ENCODE results near the gene PAK1. TPM values are rescaled to one million over a fixed set of nuclear protein-coding genes. Genes with fewer than 3 reads are reported as not detected.

The PAK1 gene
- total and polyA plus RNA-seq, 2 donors (not counting 3 experiments of a cell fraction or from before 2014, with no cell fraction given), result 5.6 to 12.9 TPM

GRCh38 chr11:77361184-77361583 is 112.7 kb downstream of the PAK1 start:
- dilution Hi-C loops (cut with MboI; ENCODE audit: extremely low pct_ligation_motif_present, low sequenced_read_pairs), result no loop called here
- DNase-seq (ENCODE audit: low read depth, low spot score) (no peak), FAIRE-seq (no peak)
- no peak for TF ChIP-seq FOS (IDR thresholded peaks at IDR 0.05; ENCODE audit: borderline replicate concordance, insufficient read depth, low read length)
- no TSS peak for BruUV-seq (replicated peaks)
- H4K20me1 ChIP-seq (replicated peaks; ENCODE audit: control insufficient read depth, extremely low read depth, insufficient read depth, low read length), result no peaks in the 10 kb centered on the region
- CTCF ChIA-PET, result interaction anchor here (1.3 kb wide), 1 partner anchor 9 kb away, joined by 3 read pairs; no protein-coding TSS in a partner anchor
- no peaks in the 10 kb centered on the region for H3K9me3 ChIP-seq (replicated peaks; ENCODE audit: control insufficient read depth, insufficient read depth, low read length)
- no peaks in the 10 kb centered on the region for H3K9me1 ChIP-seq (replicated peaks; ENCODE audit: control insufficient read depth, extremely low read depth, insufficient read depth, low read length)
- no peak overlapping the region for H3K4me3 ChIP-seq (replicated peaks in 1 of 3; ENCODE audit: insufficient read depth in 1 of 3, low read depth in 1 of 3, low read length in 3 of 3)
- no peaks in the 10 kb centered on the region for H3K79me2 ChIP-seq (ENCODE audit: control insufficient read depth, insufficient read depth, low read length)
- no peak overlapping the region for H2AFZ ChIP-seq (ENCODE audit: low read depth, low read length)
- H3K36me3 ChIP-seq (ENCODE audit: control insufficient read depth in 2 of 2, extremely low read depth in 1 of 2, insufficient read depth in 2 of 2, low read length in 2 of 2), result no peaks in the 10 kb centered on the region
- H3K27ac ChIP-seq (ENCODE audit: insufficient read depth, low read depth, low read length), result no peak overlapping the region
- H3K4me1 ChIP-seq (ENCODE audit: control insufficient read depth, extremely low read depth, insufficient read depth, low read length), result no peaks in the 10 kb centered on the region
- H3K4me2 ChIP-seq (ENCODE audit: insufficient read depth, low read length), result no peak overlapping the region
- no peak overlapping the region for H3K9ac ChIP-seq (replicated peaks; ENCODE audit: extremely low read depth, insufficient read depth, low read length)
- POLR2A ChIA-PET, result no interaction called here
- H3K27me3 ChIP-seq (ENCODE audit: control insufficient read depth in 2 of 2, insufficient read depth in 2 of 2, low read length in 2 of 2), result no peaks in the 10 kb centered on the region
- intact Hi-C loops (cut with micrococcal nuclease), result no loop called here

DNA sequence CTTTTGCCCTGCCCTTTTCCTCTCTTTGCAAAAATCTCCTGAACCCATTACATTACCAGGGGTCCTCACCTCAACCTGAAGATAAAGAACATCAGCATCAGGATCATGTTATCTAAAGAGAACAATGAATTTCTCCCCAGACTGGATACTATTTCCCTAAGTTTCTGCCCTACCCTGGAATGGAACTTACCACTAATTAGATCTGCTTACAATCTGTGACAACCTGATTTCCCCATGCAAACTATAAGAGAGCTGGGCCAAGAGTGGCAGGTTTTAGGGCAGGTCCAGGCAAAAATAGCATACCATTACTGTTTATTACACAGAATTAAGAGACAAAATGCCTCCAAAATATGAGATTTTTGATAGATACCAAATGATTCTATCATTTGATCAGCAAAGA is 114.4 kb downstream of the PAK1 start:
- no peak for DNase-seq (ENCODE audit: low read depth, low spot score)
- ChIA-PET CTCF (no interaction called here), POLR2A (no interaction called here)
- no peak overlapping the region for H3K9ac ChIP-seq (replicated peaks; ENCODE audit: extremely low read depth, insufficient read depth, low read length)
- H3K4me2 ChIP-seq (ENCODE audit: insufficient read depth, low read length), result no peak overlapping the region
- no peaks in the 10 kb centered on the region for H3K9me1 ChIP-seq (replicated peaks; ENCODE audit: control insufficient read depth, extremely low read depth, insufficient read depth, low read length)
- no peaks in the 10 kb centered on the region for H3K27me3 ChIP-seq (ENCODE audit: control insufficient read depth in 2 of 2, insufficient read depth in 2 of 2, low read length in 2 of 2)
- FAIRE-seq, result no peak
- no peak overlapping the region for H3K4me3 ChIP-seq (replicated peaks in 1 of 3; ENCODE audit: insufficient read depth in 1 of 3, low read depth in 1 of 3, low read length in 3 of 3)
- H3K4me1 ChIP-seq (ENCODE audit: control insufficient read depth, extremely low read depth, insufficient read depth, low read length), result no peaks in the 10 kb centered on the region
- TF ChIP-seq MYC (IDR thresholded peaks at IDR 0.05; ENCODE audit: low read depth, low read length), result no peak
- TF ChIP-seq CTCF (IDR thresholded peaks at IDR 0.05; ENCODE audit: extremely low read depth in 1 of 2, insufficient read depth in 1 of 2, low read depth in 1 of 2, low read length in 2 of 2), result no peak
- TF ChIP-seq GATA2 (IDR thresholded peaks at IDR 0.05; ENCODE audit: insufficient read depth, insufficient read length, low read depth, low read length), result no peak
- TF ChIP-seq JUN (IDR thresholded peaks at IDR 0.05; ENCODE audit: borderline replicate concordance, insufficient read depth, insufficient read length, low read depth), result no peak
- TF ChIP-seq MAX (IDR thresholded peaks at IDR 0.05; ENCODE audit: insufficient read depth, insufficient read length), result no peak
- no peak for TF ChIP-seq POLR2AphosphoS5 (IDR thresholded peaks at IDR 0.05; ENCODE audit: insufficient read depth, low read depth, low read length)
- TF ChIP-seq FOS (IDR thresholded peaks at IDR 0.05; ENCODE audit: borderline replicate concordance, insufficient read depth, low read length), result no peak
- TF ChIP-seq EZH2 (IDR thresholded peaks at IDR 0.05; ENCODE audit: borderline replicate concordance, low read depth, low read length, severe bottlenecking), result no peak
- no peak for TF ChIP-seq POLR2A (IDR thresholded peaks at IDR 0.05; ENCODE audit: low read depth, low read length)
- no peaks in the 10 kb centered on the region for H4K20me1 ChIP-seq (replicated peaks; ENCODE audit: control insufficient read depth, extremely low read depth, insufficient read depth, low read length)
- no peaks in the 10 kb centered on the region for H3K36me3 ChIP-seq (ENCODE audit: control insufficient read depth in 2 of 2, extremely low read depth in 1 of 2, insufficient read depth in 2 of 2, low read length in 2 of 2)
- H3K9me3 ChIP-seq (replicated peaks; ENCODE audit: control insufficient read depth, insufficient read depth, low read length), result no peaks in the 10 kb centered on the region
- H2AFZ ChIP-seq (ENCODE audit: low read depth, low read length), result no peak overlapping the region
- intact Hi-C loops (cut with micrococcal nuclease), result no loop called here
- no peaks in the 10 kb centered on the region for H3K79me2 ChIP-seq (ENCODE audit: control insufficient read depth, insufficient read depth, low read length)
- no TSS peak for BruUV-seq (replicated peaks)
- H3K27ac ChIP-seq (ENCODE audit: insufficient read depth, low read depth, low read length), result no peak overlapping the region
- dilution Hi-C loops (cut with MboI; ENCODE audit: extremely low pct_ligation_motif_present, low sequenced_read_pairs), result no loop called here

Measured in endothelial cell of umbilical vein (primary cell).